Astrocyte of the hippocampus (primary cell): ENCODE results near the gene PXK.
"Not testable (repeated sequence)": the region's sequence is repeated elsewhere in the genome, so short reads cannot be mapped to it uniquely, and the experiment has no call there.

Experiments
- DNase-seq: peaks from one replicate; pipeline ENCODE4 v3.0.0; 2011; ENCODE audit warnings: low read depth, low spot score

The PXK gene

GRCh38 chr3:58418227-58418626 is 85.5 kb downstream of the PXK start:
- DNase-seq, result no peak

- DNase-seq, result peak; percentile 39
Observed at GRCh38 chr3:58419780-58420507, 87.3 kb downstream of the PXK start.

GRCh38 chr3:58421004-58421403 is 88.3 kb downstream of the PXK start:
- no peak for DNase-seq

- DNase-seq, result peak; percentile 46
Observed at GRCh38 chr3:58422756-58423325, 90.1 kb downstream of the PXK start.

GRCh38 chr3:58424613-58425012 is 91.9 kb downstream of the PXK start:
- no peak for DNase-seq

- no peak for DNase-seq
Observed at GRCh38 chr3:58425782-58426181, 93.1 kb downstream of the PXK start.

- DNase-seq, result no peak
Observed at GRCh38 chr3:58427661-58428361, 95.1 kb downstream of the PXK start.

GRCh38 chr3:58429657-58430056 is 97.0 kb downstream of the PXK start:
- peak; percentile 29 for DNase-seq

- no peak for DNase-seq
Observed at GRCh38 chr3:58432905-58433304, 100.2 kb downstream of the PXK start.

- DNase-seq, result peak; percentile 96
Observed at GRCh38 chr3:58433400-58434167, 100.9 kb downstream of the PXK start, which contains the start of gene PDHB. Gene PDHB, minus strand, starts transcription at chr3:58433832. Its CDS starts 23 bp downstream, at chr3:58433809.

GRCh38 chr3:58434168-58434504 is 101.4 kb downstream of the PXK start:
- no peak for DNase-seq

- DNase-seq, result peak; percentile 10
Observed at GRCh38 chr3:58434511-58434910, 101.8 kb downstream of the PXK start.

GRCh38 chr3:58434990-58435389 is 102.3 kb downstream of the PXK start:
- peak; percentile 89 for DNase-seq

- not testable (repeated sequence) for DNase-seq
Observed at GRCh38 chr3:58437276-58437675, 104.6 kb downstream of the PXK start.

- DNase-seq, result not testable (repeated sequence)
Observed at GRCh38 chr3:58440996-58441355, 108.3 kb downstream of the PXK start.

- DNase-seq, result no peak
Observed at GRCh38 chr3:58441514-58442450, 109.1 kb downstream of the PXK start.

- DNase-seq, result no peak
Observed at GRCh38 chr3:58452176-58452575, 119.5 kb downstream of the PXK start.

GRCh38 chr3:58459160-58459559 is 126.5 kb downstream of the PXK start:
- no peak for DNase-seq

- no peak for DNase-seq
Observed at GRCh38 chr3:58462829-58463180, 130.1 kb downstream of the PXK start.

GRCh38 chr3:58463181-58463941 is 130.7 kb downstream of the PXK start:
- DNase-seq, result peak; percentile 91

GRCh38 chr3:58463942-58464271 is 131.2 kb downstream of the PXK start:
- no peak for DNase-seq
